ENCODE measurements around the gene CCBE1.

CCBE1 gene

GRCh38 chr18:59694824-59695223 is 2.4 kb downstream of the CCBE1 start:
- TF ChIP-seq PKNOX1 (IDR thresholded peaks at IDR 0.05) (no peak), TARDBP (IDR thresholded peaks at IDR 0.05) (no peak), FOXK2 (IDR thresholded peaks at IDR 0.05) (no peak), ZNF384 (IDR thresholded peaks at IDR 0.05) (no peak), FOXM1 (IDR thresholded peaks at IDR 0.05; ENCODE audit: borderline replicate concordance) (no peak), ARNT (IDR thresholded peaks at IDR 0.05) (no peak), SP1 (IDR thresholded peaks at IDR 0.05) (no peak), L3MBTL2 (conservative IDR thresholded peaks at IDR 0.05) (no peak), NFRKB (IDR thresholded peaks at IDR 0.05) (no peak), SUZ12 (IDR thresholded peaks at IDR 0.05) (no peak), CTBP1 (IDR thresholded peaks at IDR 0.05; ENCODE audit: borderline replicate concordance) (no peak), FOXA1 (IDR thresholded peaks at IDR 0.05) (no peak), HDGF (IDR thresholded peaks at IDR 0.05; ENCODE audit: borderline replicate concordance) (no peak), LEF1 (IDR thresholded peaks at IDR 0.05; ENCODE audit: borderline replicate concordance) (no peak), ELF4 (IDR thresholded peaks at IDR 0.05) (no peak)
- ChIA-PET POLR2A (no interaction called here), CTCF (no interaction called here)
- no peak for DNase-seq (ENCODE audit: extremely low spot score)

- ChIA-PET CTCF (interaction anchor here (0.8 kb wide), 1 partner anchor 11 kb away, joined by 6 read pairs; no protein-coding TSS in a partner anchor), POLR2A (no interaction called here)
- TF ChIP-seq PKNOX1 (IDR thresholded peaks at IDR 0.05) (no peak), HDGF (IDR thresholded peaks at IDR 0.05; ENCODE audit: borderline replicate concordance) (no peak), ZNF384 (IDR thresholded peaks at IDR 0.05) (no peak), TARDBP (IDR thresholded peaks at IDR 0.05) (no peak)
- no peak for DNase-seq (ENCODE audit: extremely low spot score)
These were observed 5.2 kb downstream of the CCBE1 start for GRCh38 chr18:59691996-59692395.

GRCh38 chr18:59690996-59691395 is 6.2 kb downstream of the CCBE1 start:
- ChIA-PET CTCF (interaction anchor here (0.9 kb wide), 1 partner anchor 9 kb away, joined by 3 read pairs; no protein-coding TSS in a partner anchor), POLR2A (no interaction called here)
- no peak for DNase-seq (ENCODE audit: extremely low spot score)
- TF ChIP-seq BHLHE40 (IDR thresholded peaks at IDR 0.05; ENCODE audit: borderline replicate concordance) (no peak), ARNT (IDR thresholded peaks at IDR 0.05) (no peak), HDGF (IDR thresholded peaks at IDR 0.05; ENCODE audit: borderline replicate concordance) (no peak), FOXA1 (IDR thresholded peaks at IDR 0.05) (no peak), CTBP1 (IDR thresholded peaks at IDR 0.05; ENCODE audit: borderline replicate concordance) (no peak), NFRKB (IDR thresholded peaks at IDR 0.05) (no peak), SP1 (IDR thresholded peaks at IDR 0.05) (no peak), ZNF384 (IDR thresholded peaks at IDR 0.05) (no peak), PKNOX1 (IDR thresholded peaks at IDR 0.05) (no peak), FOXK2 (IDR thresholded peaks at IDR 0.05) (no peak), SUZ12 (IDR thresholded peaks at IDR 0.05) (no peak)

- DNase-seq (ENCODE audit: extremely low spot score) = no peak
- ChIA-PET POLR2A (no interaction called here), CTCF (interaction anchor here (0.6 to 0.9 kb wide), 2 partner anchors 9 to 59 kb away, joined by 3 to 4 read pairs; no protein-coding TSS in a partner anchor)
These were observed 6.8 kb downstream of the CCBE1 start for GRCh38 chr18:59690186-59690982.

GRCh38 chr18:59689756-59690155 is 7.5 kb downstream of the CCBE1 start:
- ChIA-PET POLR2A (no interaction called here), CTCF (interaction anchor here (3.2 kb wide), 1 partner anchor 8 kb away, joined by 16 read pairs; the partner anchor contains the start of gene CCBE1)
- DNase-seq (ENCODE audit: extremely low spot score) = no peak
- TF ChIP-seq PKNOX1 (IDR thresholded peaks at IDR 0.05) (no peak), TARDBP (IDR thresholded peaks at IDR 0.05) (no peak), ARNT (IDR thresholded peaks at IDR 0.05) (no peak), SUZ12 (IDR thresholded peaks at IDR 0.05) (no peak), ELF4 (IDR thresholded peaks at IDR 0.05) (no peak), LEF1 (IDR thresholded peaks at IDR 0.05; ENCODE audit: borderline replicate concordance) (no peak), ZNF384 (IDR thresholded peaks at IDR 0.05) (no peak), L3MBTL2 (conservative IDR thresholded peaks at IDR 0.05) (no peak), HDGF (IDR thresholded peaks at IDR 0.05; ENCODE audit: borderline replicate concordance) (no peak), FOXA1 (IDR thresholded peaks at IDR 0.05) (no peak), NFRKB (IDR thresholded peaks at IDR 0.05) (no peak), CTBP1 (IDR thresholded peaks at IDR 0.05; ENCODE audit: borderline replicate concordance) (no peak), FOXM1 (IDR thresholded peaks at IDR 0.05; ENCODE audit: borderline replicate concordance) (no peak), BHLHE40 (IDR thresholded peaks at IDR 0.05; ENCODE audit: borderline replicate concordance) (no peak), FOXK2 (IDR thresholded peaks at IDR 0.05) (no peak), SP1 (IDR thresholded peaks at IDR 0.05) (no peak)

More at GRCh38 chr18:59690186-59690982, 6.8 kb downstream of the CCBE1 start:
- TF ChIP-seq FOXM1 (IDR thresholded peaks at IDR 0.05; ENCODE audit: borderline replicate concordance) = no peak
- TF ChIP-seq TARDBP (IDR thresholded peaks at IDR 0.05) = no peak
- no peak for TF ChIP-seq LEF1 (IDR thresholded peaks at IDR 0.05; ENCODE audit: borderline replicate concordance)
- TF ChIP-seq L3MBTL2 (conservative IDR thresholded peaks at IDR 0.05) = no peak
- no peak for TF ChIP-seq BHLHE40 (IDR thresholded peaks at IDR 0.05; ENCODE audit: borderline replicate concordance)
- no peak for TF ChIP-seq ZNF384 (IDR thresholded peaks at IDR 0.05)
- TF ChIP-seq SUZ12 (IDR thresholded peaks at IDR 0.05) = no peak

Data from HEK293T (cell line).